B cell (primary cell): ENCODE measurements around the gene XRCC3. TPM values are rescaled to one million over a fixed set of nuclear protein-coding genes. Genes with fewer than 3 reads are reported as not detected.

Experiments
- ATAC-seq: fragments of 200-7000 bp; cut with Tn5 transposase; one replicate; pipeline ENCODE4 v1.10.0; 2021; ENCODE audit warnings: low read depth, mild to moderate bottlenecking, moderate number of reproducible peaks, moderate library complexity
- CTCF ChIA-PET: fragments of 350-600 bp; sonication (Branson Sonifier 250); formaldehyde crosslinking; loops from one replicate; lab custom pipeline; 2021; ENCODE audit warnings: antibody characterized with exemption, inconsistent platforms; lab: Charles Lee
- POLR2A ChIA-PET: fragments of 350-600 bp; sonication (Branson Sonifier 250); formaldehyde crosslinking; loops from one replicate; lab custom pipeline; 2021; ENCODE audit warnings: antibody characterized with exemption; lab: Charles Lee
- DNase-seq: peaks from one replicate; pipeline ENCODE4 v3.0.0; 2013
- H2AFZ ChIP-seq: 2 replicates; pipeline ENCODE4 v1.6.1; 2012; ENCODE audit warnings: mild to moderate bottlenecking, low read depth, low read length; ENCODE audit not compliant: insufficient read depth, poor library complexity, severe bottlenecking
- H3K27ac ChIP-seq, 2 donors: 1 replicate in 1 of 2; 2 replicates in 1 of 2; pipeline ENCODE4 v1.5.1; 2012 to 2013; ENCODE audit warnings: low read length in 2 of 2, mild to moderate bottlenecking in 2 of 2, moderate library complexity in 1 of 2
- H3K27me3 ChIP-seq, 4 experiments: fragments of 200-600 bp in 1 of 4; sonication (generic) in 1 of 4; replicated peaks in 1 of 4; 1 replicate in 2 of 4; 2 replicates in 2 of 4; pipeline versions ENCODE4 v1.6.1 to v1.7.0; 2013 to 2016; ENCODE audit warnings: low read length in 3 of 4, mild to moderate bottlenecking in 2 of 4, mixed read lengths in 1 of 4, moderate library complexity in 1 of 4; ENCODE audit not compliant: insufficient read depth in 4 of 4, control insufficient read depth in 3 of 4; ENCODE audit errors: control extremely low read depth in 1 of 4
- H3K36me3 ChIP-seq, 2 experiments: replicated peaks in 1 of 2; 1 replicate in 1 of 2; 2 replicates in 1 of 2; pipeline versions ENCODE4 v1.6.1 to v1.7.1; 2013; ENCODE audit warnings: low read length in 1 of 2; ENCODE audit not compliant: insufficient read depth in 2 of 2, control insufficient read depth in 1 of 2; ENCODE audit errors: control extremely low read depth in 1 of 2, extremely low read depth in 1 of 2
- H3K4me1 ChIP-seq, 2 donors: fragments of 200-600 bp in 1 of 2; sonication (generic) in 1 of 2; 1 replicate in 1 of 2; 2 replicates in 1 of 2; pipeline versions ENCODE4 v1.5.1 to v1.6.1; 2013 to 2017; ENCODE audit warnings: low read length in 2 of 2; ENCODE audit not compliant: control insufficient read depth in 2 of 2, insufficient read depth in 2 of 2
- H3K4me2 ChIP-seq: replicated peaks from 2 replicates; pipeline ENCODE3; 2012; ENCODE audit warnings: mild to moderate bottlenecking, low read depth, low read length; ENCODE audit not compliant: poor library complexity, severe bottlenecking
- H3K4me3 ChIP-seq, 5 experiments: fragments of 200-600 bp in 1 of 5; sonication (generic) in 1 of 5; 1 replicate in 3 of 5; 2 replicates in 2 of 5; pipeline versions ENCODE4 v1.5.1 to v1.7.0; 2011 to 2016; ENCODE audit warnings: low read length in 4 of 5, mild to moderate bottlenecking in 4 of 5, low read depth in 2 of 5, control low read depth in 1 of 5, moderate library complexity in 1 of 5; ENCODE audit not compliant: insufficient read depth in 1 of 5; ENCODE audit errors: control extremely low read depth in 1 of 5, extremely low read depth in 1 of 5
- H3K79me2 ChIP-seq: fragments of 200-600 bp; sonication (generic); one replicate; pipeline ENCODE4 v1.6.0; 2016; ENCODE audit warnings: low read length; ENCODE audit not compliant: control insufficient read depth, insufficient read depth
- H3K9ac ChIP-seq: fragments of 200-600 bp; sonication (generic); 2 replicates; pipeline ENCODE4 v1.6.1; 2017; ENCODE audit warnings: mild to moderate bottlenecking, low read length, moderate library complexity
- H3K9me3 ChIP-seq, 3 donors: one replicate each; pipeline versions ENCODE4 v1.6.1 to v1.7.1; 2013; ENCODE audit warnings: low read length in 2 of 3; ENCODE audit not compliant: control insufficient read depth in 2 of 3, insufficient read depth in 1 of 3; ENCODE audit errors: control extremely low read depth in 1 of 3
- H4K20me1 ChIP-seq: 2 replicates; pipeline ENCODE4 v1.6.0; 2012; ENCODE audit warnings: mild to moderate bottlenecking, low read length; ENCODE audit not compliant: insufficient read depth, control insufficient read depth, poor library complexity, severe bottlenecking
- H3K27ac Mint-ChIP-seq: one replicate; pipeline ENCODE4 v1.8.0; 2021; ENCODE audit warnings: mixed read lengths
- H3K27me3 Mint-ChIP-seq: one replicate; pipeline ENCODE4 v1.8.0; 2021; ENCODE audit warnings: mixed read lengths
- H3K4me1 Mint-ChIP-seq: one replicate; pipeline ENCODE4 v1.8.0; 2021; ENCODE audit warnings: mixed read lengths
- H3K4me3 Mint-ChIP-seq: one replicate; pipeline ENCODE4 v1.8.0; 2021; ENCODE audit warnings: mixed read lengths
- H3K9me3 Mint-ChIP-seq: one replicate; pipeline ENCODE4 v1.8.0; 2022; ENCODE audit warnings: mixed read lengths; ENCODE audit not compliant: insufficient read depth
- EZH2 ChIP-seq: IDR thresholded peaks from 2 replicates; pipeline ENCODE4 v1.6.1; 2012; ENCODE audit warnings: borderline replicate concordance, low read depth, mild to moderate bottlenecking, moderate library complexity, low read length; ENCODE audit not compliant: insufficient read depth, poor library complexity, severe bottlenecking
- WGBS: methylation state at CpG from one replicate; pipeline ENCODE4 v1.1.5; 2013; ENCODE audit warnings: missing lambda C conversion rate; ENCODE audit not compliant: insufficient coverage; 5-methylcytosine and 5-hydroxymethylcytosine counted together
- intact Hi-C: fragments of 100-400 bp; cut with micrococcal nuclease; formaldehyde crosslinking; loops from one replicate; pipeline ENCODE4 v1.10.0; 2022
- polyA plus RNA-seq: library from polyadenylated mRNA; depleted of rRNA; stranded (reverse); fragments of >200 nt; gene quantifications from 2 replicates; pipeline ENCODE4 v1.2.3, GENCODE V29; 2012
- total RNA-seq, 2 donors: library from RNA; stranded (reverse); fragments of 120-200 nt in 1 of 2; gene quantifications; 1 replicate in 1 of 2; 2 replicates in 1 of 2; pipeline versions ENCODE4 v1.2.3 to v1.2.4, GENCODE V29; 2013 to 2022
- TF ChIP-seq, protein P1 (sequence below): fragments of 200-600 bp; IDR thresholded peaks from one replicate; pipeline ENCODE4 v1.8.0; 2022; ENCODE audit warnings: antibody characterized with exemption, mild to moderate bottlenecking

The XRCC3 gene
- total and polyA plus RNA-seq, 2 donors (not counting 1 experiment from before 2014, with no cell fraction given), result 18.0 to 19.7 TPM

DNA sequence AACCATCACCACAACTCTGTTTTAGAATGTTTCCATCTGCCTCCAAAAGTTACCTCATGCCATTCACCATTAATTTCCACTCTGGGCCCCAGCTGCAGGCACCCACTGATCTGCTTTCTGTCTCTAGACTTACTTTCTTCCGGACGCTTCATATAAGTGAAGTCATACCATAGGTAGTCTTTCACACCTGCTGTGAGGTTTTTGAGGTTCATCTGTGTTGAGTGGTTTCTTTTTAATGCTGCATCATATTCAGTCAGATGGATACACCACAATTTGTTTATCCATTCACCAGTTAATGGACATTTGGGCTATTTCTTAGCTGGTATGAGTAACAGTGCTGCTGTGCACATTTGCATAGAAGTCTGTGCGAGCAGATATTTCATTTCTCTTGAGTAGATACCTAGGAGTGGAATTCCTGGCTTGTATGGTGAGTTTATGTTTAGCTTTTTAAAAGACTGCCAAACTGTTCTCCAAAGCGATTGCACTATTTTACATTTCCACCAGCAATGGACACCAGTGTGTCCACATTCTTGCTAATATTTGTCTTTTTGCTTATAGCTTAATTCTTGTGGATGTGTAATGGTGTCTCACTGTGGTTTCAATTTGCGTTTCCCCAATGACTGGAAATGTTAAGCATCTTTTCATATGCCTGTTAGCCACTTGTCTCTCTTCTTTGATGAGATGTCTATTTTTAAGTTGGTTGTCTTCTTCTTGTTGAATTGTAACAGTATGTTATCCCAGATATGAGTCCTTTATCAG is 48.7 kb upstream of the XRCC3 start:
- TF ChIP-seq, protein P1, sequence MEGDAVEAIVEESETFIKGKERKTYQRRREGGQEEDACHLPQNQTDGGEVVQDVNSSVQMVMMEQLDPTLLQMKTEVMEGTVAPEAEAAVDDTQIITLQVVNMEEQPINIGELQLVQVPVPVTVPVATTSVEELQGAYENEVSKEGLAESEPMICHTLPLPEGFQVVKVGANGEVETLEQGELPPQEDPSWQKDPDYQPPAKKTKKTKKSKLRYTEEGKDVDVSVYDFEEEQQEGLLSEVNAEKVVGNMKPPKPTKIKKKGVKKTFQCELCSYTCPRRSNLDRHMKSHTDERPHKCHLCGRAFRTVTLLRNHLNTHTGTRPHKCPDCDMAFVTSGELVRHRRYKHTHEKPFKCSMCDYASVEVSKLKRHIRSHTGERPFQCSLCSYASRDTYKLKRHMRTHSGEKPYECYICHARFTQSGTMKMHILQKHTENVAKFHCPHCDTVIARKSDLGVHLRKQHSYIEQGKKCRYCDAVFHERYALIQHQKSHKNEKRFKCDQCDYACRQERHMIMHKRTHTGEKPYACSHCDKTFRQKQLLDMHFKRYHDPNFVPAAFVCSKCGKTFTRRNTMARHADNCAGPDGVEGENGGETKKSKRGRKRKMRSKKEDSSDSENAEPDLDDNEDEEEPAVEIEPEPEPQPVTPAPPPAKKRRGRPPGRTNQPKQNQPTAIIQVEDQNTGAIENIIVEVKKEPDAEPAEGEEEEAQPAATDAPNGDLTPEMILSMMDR, result no peak
- no peak for TF ChIP-seq EZH2
- WGBS, result no CpG with 5 or more reads among the region's 5 CpGs
- Mint-ChIP-seq H3K27me3 (no peaks in the 10 kb centered on the region), H3K9me3 (no peaks in the 10 kb centered on the region), H3K27ac (no peak overlapping the region), H3K4me1 (peaks cover 4% of the 10 kb centered on the region), H3K4me3 (no peak overlapping the region)
- ChIA-PET POLR2A (no interaction called here), CTCF (interaction anchor here (0.8 kb wide), 1 partner anchor 44 kb away, joined by 3 read pairs; no protein-coding TSS in a partner anchor)
- Histone ChIP-seq H3K4me2 (no peak overlapping the region), H2AFZ (no peak overlapping the region), H3K27me3 (no peaks in the 10 kb centered on the region), H3K27ac (no peak overlapping the region), H3K79me2 (no peaks in the 10 kb centered on the region), H3K4me1 (no peaks in the 10 kb centered on the region), H4K20me1 (no peaks in the 10 kb centered on the region), H3K9ac (no peak overlapping the region), H3K9me3 (no peaks in the 10 kb centered on the region), H3K4me3 (no peak overlapping the region), H3K36me3 (no peaks in the 10 kb centered on the region)
- intact Hi-C loops, result no loop called here
- no peak for ATAC-seq
- DNase-seq, result no peak

DNA sequence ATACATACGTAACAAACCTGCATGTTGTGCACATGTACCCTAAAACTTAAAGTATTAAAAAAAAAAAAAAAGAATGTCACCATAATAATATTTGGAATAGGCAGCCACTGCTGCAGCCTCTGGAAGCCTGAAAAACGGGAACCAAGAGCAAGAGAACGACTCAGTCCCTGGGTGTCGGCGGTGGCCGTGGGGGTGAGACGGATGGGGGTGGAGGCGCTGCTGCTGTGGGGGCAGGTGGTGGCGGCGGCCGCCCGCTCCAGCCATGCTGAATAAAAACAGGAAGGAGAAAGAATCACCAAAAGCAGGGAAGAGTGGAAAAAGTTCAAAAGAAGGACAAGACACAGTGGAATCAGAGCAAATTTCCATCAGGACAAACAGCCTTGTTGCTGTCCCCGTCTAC is 47.3 kb upstream of the XRCC3 start:
- intact Hi-C loops, result no loop called here
- Mint-ChIP-seq H3K4me1 (peaks cover 4% of the 10 kb centered on the region), H3K9me3 (no peaks in the 10 kb centered on the region), H3K4me3 (no peak overlapping the region), H3K27ac (no peak overlapping the region), H3K27me3 (no peaks in the 10 kb centered on the region)
- Histone ChIP-seq H3K4me2 (no peak overlapping the region), H3K27ac (no peak overlapping the region), H3K36me3 (no peaks in the 10 kb centered on the region), H3K4me3 (no peak overlapping the region), H3K27me3 (no peaks in the 10 kb centered on the region), H4K20me1 (no peaks in the 10 kb centered on the region), H3K9me3 (no peaks in the 10 kb centered on the region), H3K4me1 (no peaks in the 10 kb centered on the region), H3K79me2 (no peaks in the 10 kb centered on the region), H2AFZ (no peak overlapping the region), H3K9ac (no peak overlapping the region)
- DNase-seq (no peak), ATAC-seq (no peak)
- WGBS, result 83% methylated on average over 6 of the region's 13 CpGs
- ChIA-PET CTCF (no interaction called here), POLR2A (no interaction called here)
- TF ChIP-seq, protein P1, result no peak
- TF ChIP-seq EZH2, result no peak
